HFF-Myc (cell line): ENCODE measurements around the gene CCK.

Experiments used
- DNase-seq: peaks from one replicate; pipeline ENCODE4 v3.0.0-alpha.2; 2011; ENCODE audit warnings: low read depth; ENCODE audit errors: extremely low read depth
- H3K4me3 ChIP-seq: replicated peaks from 2 replicates; pipeline ENCODE4 v1.5.1; 2011; ENCODE audit warnings: low read depth, mild to moderate bottlenecking, control low read depth, low read length
- TF ChIP-seq, protein P1 (sequence below): IDR thresholded peaks from 2 replicates; pipeline ENCODE4 v1.5.1; 2012; ENCODE audit warnings: mild to moderate bottlenecking, low read depth, low read length, control low read depth; ENCODE audit errors: missing control alignments

The CCK gene, protein sequence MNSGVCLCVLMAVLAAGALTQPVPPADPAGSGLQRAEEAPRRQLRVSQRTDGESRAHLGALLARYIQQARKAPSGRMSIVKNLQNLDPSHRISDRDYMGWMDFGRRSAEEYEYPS

DNA sequence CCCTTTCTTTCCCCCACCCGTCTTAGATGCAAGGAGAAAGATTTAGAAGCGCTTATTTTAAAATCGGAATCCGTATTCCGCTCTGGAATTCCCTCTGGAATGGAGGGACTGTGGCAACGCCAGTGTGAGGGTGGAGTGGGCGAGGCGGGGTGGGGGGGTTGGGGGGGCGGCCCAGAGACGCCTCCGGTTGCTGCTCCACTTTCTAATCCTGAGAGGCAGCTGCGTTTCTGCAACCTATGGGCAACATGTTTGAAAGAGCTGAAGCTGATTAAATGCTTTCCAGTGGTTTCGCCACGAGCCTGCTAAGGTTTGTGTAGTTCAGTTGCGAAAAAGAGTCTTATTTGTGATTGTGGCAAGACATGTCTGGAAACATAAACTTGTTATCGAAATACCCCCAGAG, at the start of gene CCK:
Gene CCK (minus strand): TSS at position 101 of the 400 bp plus-strand sequence. CDS start 2,555 bp downstream, outside the sequence.
- DNase-seq: no peak
- TF ChIP-seq, protein P1, sequence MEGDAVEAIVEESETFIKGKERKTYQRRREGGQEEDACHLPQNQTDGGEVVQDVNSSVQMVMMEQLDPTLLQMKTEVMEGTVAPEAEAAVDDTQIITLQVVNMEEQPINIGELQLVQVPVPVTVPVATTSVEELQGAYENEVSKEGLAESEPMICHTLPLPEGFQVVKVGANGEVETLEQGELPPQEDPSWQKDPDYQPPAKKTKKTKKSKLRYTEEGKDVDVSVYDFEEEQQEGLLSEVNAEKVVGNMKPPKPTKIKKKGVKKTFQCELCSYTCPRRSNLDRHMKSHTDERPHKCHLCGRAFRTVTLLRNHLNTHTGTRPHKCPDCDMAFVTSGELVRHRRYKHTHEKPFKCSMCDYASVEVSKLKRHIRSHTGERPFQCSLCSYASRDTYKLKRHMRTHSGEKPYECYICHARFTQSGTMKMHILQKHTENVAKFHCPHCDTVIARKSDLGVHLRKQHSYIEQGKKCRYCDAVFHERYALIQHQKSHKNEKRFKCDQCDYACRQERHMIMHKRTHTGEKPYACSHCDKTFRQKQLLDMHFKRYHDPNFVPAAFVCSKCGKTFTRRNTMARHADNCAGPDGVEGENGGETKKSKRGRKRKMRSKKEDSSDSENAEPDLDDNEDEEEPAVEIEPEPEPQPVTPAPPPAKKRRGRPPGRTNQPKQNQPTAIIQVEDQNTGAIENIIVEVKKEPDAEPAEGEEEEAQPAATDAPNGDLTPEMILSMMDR: no peak
- no peak within 1 kb of the TSS for H3K4me3 ChIP-seq

DNA sequence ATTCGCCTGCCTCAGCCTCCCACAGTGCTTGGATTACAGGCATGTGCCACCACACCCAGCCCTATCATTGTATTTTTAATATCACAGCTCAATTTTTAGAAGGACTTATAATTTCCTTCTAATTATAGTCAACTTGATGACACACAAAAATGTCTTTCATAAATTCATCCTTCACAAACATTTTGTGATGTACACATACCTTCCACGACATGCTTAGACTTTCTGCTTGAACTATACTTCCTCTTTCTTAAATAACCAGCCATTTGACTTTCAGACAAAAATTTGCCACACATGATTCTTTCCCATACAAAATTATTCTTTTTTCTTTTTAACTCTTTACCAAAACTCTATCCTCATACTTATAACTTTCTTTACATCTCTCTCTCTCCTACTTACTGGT, 48.4 kb upstream of the CCK start:
- no peak for DNase-seq
- TF ChIP-seq, protein P1: no peak
- no peak overlapping the region for H3K4me3 ChIP-seq

DNA sequence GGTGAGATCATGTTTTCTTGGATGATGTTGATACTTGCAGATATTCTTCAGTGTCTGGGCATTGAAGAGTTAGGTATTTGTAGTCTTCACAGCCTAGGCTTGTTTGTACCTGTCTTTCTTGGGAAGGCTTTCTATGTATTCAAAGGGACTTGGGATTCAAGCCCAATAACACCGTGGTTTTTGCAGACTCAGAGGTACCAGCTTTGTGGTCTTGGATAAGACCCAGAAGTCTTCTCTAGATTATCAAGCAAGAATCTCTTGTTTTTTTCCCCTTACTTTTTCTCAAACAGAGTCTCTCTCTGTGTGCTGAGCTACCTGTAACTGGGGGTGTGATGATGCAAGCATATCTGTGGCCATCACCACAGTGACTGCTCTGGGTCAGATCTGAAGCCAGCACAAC, 42.7 kb upstream of the CCK start:
- H3K4me3 ChIP-seq: no peak overlapping the region
- no peak for DNase-seq
- TF ChIP-seq, protein P1: no peak

DNA sequence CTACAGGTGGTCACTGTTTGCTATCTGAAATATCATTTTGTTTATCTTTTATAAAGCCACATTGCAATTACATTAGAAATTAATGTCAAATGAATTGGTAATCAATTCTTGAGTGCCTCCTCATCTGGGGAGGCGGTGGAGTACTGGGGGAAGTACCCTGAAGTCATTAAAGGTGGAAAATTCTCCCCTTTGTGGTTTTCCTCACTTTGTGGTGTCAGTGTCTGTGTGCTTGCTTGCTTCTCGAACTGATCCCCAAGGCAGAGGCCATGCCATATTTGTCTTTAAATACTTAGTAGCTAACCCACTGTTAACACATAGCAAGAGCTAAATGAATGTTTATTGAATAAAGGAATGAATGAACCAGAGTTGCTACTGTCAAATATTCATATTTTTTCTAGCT, 40.5 kb upstream of the CCK start:
- no peak for DNase-seq
- H3K4me3 ChIP-seq: no peak overlapping the region
- TF ChIP-seq, protein P1: no peak

DNA sequence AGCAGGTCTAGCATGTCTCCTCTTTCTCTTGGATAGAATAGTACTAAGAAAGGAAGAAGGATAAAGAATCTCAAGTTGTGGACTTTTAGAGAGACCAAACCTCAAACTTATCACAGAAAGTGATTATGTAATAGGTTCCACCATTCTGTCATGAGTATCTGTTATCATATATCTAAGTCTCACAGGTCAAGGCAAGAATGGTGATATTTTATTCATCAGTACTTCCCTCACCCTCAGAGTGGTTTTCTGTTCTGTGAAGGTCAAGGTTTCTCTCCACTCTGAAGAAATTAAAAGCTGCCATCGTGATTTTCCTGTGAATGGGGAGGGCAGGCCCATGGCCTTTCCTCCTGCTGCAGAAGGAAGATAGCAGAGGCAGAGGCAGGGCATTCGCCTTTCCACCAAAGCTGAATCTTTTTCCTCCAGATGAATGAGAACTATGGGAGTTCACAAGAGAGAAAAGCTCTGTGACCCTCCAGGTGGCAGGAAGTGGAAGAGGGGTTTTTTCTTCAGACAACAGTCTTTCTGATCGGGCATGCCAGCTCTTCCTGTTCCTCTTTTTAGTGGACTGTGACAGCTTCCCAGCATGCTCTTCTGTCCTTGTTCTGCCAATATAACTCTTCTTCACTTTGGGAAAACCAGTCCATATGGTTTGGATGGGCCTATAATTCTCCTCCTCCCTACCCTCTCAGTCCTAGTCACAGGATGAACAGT, 37.1 kb upstream of the CCK start:
- DNase-seq: no peak
- no peak overlapping the region for H3K4me3 ChIP-seq
- TF ChIP-seq, protein P1: no peak

DNA sequence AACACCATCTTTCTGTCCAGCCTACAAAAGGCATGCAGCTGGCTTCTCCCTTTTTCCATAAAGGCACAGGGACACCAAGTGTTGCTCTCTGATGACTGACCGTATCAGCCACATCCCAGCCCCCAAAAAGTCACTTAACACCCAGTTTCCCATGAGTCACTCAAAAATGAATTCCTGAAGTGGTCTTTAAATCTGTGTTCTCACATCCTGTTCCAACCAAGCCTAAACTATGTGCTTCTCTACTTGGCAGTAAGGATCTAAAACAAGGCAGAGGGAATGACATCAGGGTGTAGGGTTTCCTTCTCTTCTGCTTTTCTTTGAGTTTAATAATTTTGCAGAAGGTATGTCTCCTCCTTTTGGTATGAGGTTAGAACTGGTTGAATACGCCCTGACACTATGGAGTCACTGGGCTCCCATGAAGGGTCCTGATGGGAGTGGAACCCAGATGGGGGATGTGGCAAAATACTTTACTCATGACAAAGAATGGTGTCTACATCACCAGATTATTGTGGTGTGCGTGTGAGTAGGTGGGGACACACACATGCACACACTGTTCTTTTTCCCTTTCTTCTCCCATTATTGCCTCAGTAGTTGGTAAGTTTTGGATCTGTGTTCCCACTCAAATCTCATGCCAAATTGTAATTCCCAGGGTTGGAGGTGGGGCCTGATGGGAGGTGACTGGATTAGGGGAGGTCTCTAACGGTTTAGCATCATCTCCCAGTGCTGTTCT, 35.6 kb upstream of the CCK start:
- no peak overlapping the region for H3K4me3 ChIP-seq
- no peak for DNase-seq
- TF ChIP-seq, protein P1: no peak
